ENCODE data around the gene PNLIPRP3. TPM values are rescaled to one million over a fixed set of nuclear protein-coding genes. Genes with fewer than 3 reads are reported as not detected.

The PNLIPRP3 gene
- total RNA-seq, 1 donor from 2014 or later: not detected

DNA sequence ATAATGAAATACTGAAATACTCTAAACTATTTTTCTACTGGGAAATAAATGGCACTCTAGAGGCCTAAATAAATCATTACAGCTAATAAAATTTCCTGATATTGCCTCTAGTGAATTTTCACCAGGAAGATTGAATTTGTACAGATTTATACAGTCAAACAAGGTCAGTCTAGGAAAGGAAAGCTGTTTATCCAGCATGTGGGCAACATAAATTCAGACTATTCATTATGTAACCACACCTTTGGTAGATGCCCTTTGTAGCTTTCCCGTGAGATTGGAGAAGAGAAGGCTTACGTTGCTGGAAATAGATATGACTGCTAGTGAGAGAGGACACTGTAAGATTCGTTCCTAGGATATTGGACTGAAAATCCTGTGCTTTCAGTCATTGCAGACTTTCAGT lies 82.9 kb downstream of the PNLIPRP3 start:
- FAIRE-seq: no peak
- no peak for TF ChIP-seq CTCF (IDR thresholded peaks at IDR 0.05; ENCODE audit: insufficient read depth, low read depth, low read length)
- no peak for TF ChIP-seq EZH2 (IDR thresholded peaks at IDR 0.05; ENCODE audit: insufficient read depth, low read length)
- H3K27me3 Mint-ChIP-seq (ENCODE audit: low read depth, unreplicated experiment): no peaks in the 10 kb centered on the region
- H3K36me3 Mint-ChIP-seq (ENCODE audit: low read depth, unreplicated experiment): no peaks in the 10 kb centered on the region
- H3K27me3 ChIP-seq (ENCODE audit: insufficient read depth, low read length): no peaks in the 10 kb centered on the region
- no peak overlapping the region for H3K4me3 ChIP-seq (ENCODE audit: insufficient read depth, low read depth, low read length)
- no peaks in the 10 kb centered on the region for H4K20me1 ChIP-seq (ENCODE audit: insufficient read depth, low read length)
- H3K27ac ChIP-seq (ENCODE audit: low read depth, low read length): no peak overlapping the region
- H3K4me1 Mint-ChIP-seq (ENCODE audit: low read depth, unreplicated experiment): no peaks in the 10 kb centered on the region
- H3K9me3 Mint-ChIP-seq (ENCODE audit: unreplicated experiment): no peaks in the 10 kb centered on the region
- H3K4me3 Mint-ChIP-seq (ENCODE audit: unreplicated experiment): no peak overlapping the region
- H3K9me3 ChIP-seq (ENCODE audit: insufficient read depth, low read depth, low read length): no peaks in the 10 kb centered on the region
- DNase-seq (ENCODE audit: low read depth): no peak
- no peak overlapping the region for H2AFZ ChIP-seq (ENCODE audit: low read depth, low read length)
- no peaks in the 10 kb centered on the region for H3K36me3 ChIP-seq (ENCODE audit: insufficient read depth, low read length)
- no peak overlapping the region for H3K27ac Mint-ChIP-seq (ENCODE audit: unreplicated experiment)
- no peaks in the 10 kb centered on the region for H3K4me1 ChIP-seq (ENCODE audit: insufficient read depth, low read length)
- H3K4me2 ChIP-seq (ENCODE audit: low read length): no peak overlapping the region
- no peaks in the 10 kb centered on the region for H3K79me2 ChIP-seq (ENCODE audit: insufficient read depth, low read length)
- H3K9ac ChIP-seq (ENCODE audit: low read length): no peak overlapping the region

- Histone ChIP-seq H3K79me2 (ENCODE audit: insufficient read depth, low read length) (no peaks in the 10 kb centered on the region), H3K27ac (ENCODE audit: low read depth, low read length) (no peak overlapping the region), H3K9ac (ENCODE audit: low read length) (no peak overlapping the region), H2AFZ (ENCODE audit: low read depth, low read length) (no peak overlapping the region), H3K9me3 (ENCODE audit: insufficient read depth, low read depth, low read length) (no peaks in the 10 kb centered on the region), H3K27me3 (ENCODE audit: insufficient read depth, low read length) (no peaks in the 10 kb centered on the region), H3K4me2 (ENCODE audit: low read length) (no peak overlapping the region), H3K36me3 (ENCODE audit: insufficient read depth, low read length) (no peaks in the 10 kb centered on the region), H3K4me1 (ENCODE audit: insufficient read depth, low read length) (no peaks in the 10 kb centered on the region), H3K4me3 (ENCODE audit: insufficient read depth, low read depth, low read length) (no peak overlapping the region), H4K20me1 (ENCODE audit: insufficient read depth, low read length) (no peaks in the 10 kb centered on the region)
- DNase-seq (ENCODE audit: low read depth): no peak
- Mint-ChIP-seq H3K36me3 (ENCODE audit: low read depth, unreplicated experiment) (no peaks in the 10 kb centered on the region), H3K4me1 (ENCODE audit: low read depth, unreplicated experiment) (no peaks in the 10 kb centered on the region), H3K27ac (ENCODE audit: unreplicated experiment) (no peak overlapping the region), H3K27me3 (ENCODE audit: low read depth, unreplicated experiment) (no peaks in the 10 kb centered on the region), H3K4me3 (ENCODE audit: unreplicated experiment) (no peak overlapping the region), H3K9me3 (ENCODE audit: unreplicated experiment) (no peaks in the 10 kb centered on the region)
- FAIRE-seq: no peak
- TF ChIP-seq EZH2 (IDR thresholded peaks at IDR 0.05; ENCODE audit: insufficient read depth, low read length) (no peak), CTCF (IDR thresholded peaks at IDR 0.05; ENCODE audit: insufficient read depth, low read depth, low read length) (no peak)
These were observed 83.7 kb downstream of the PNLIPRP3 start for GRCh38 chr10:116511365-116511764.

- H3K4me1 ChIP-seq (ENCODE audit: insufficient read depth, low read length): no peaks in the 10 kb centered on the region
- H3K79me2 ChIP-seq (ENCODE audit: insufficient read depth, low read length): no peaks in the 10 kb centered on the region
- no peaks in the 10 kb centered on the region for H4K20me1 ChIP-seq (ENCODE audit: insufficient read depth, low read length)
- no peak overlapping the region for H3K27ac Mint-ChIP-seq (ENCODE audit: unreplicated experiment)
- peak; percentile 92 for TF ChIP-seq CTCF (IDR thresholded peaks at IDR 0.05; ENCODE audit: insufficient read depth, low read depth, low read length)
- no peak for TF ChIP-seq EZH2 (IDR thresholded peaks at IDR 0.05; ENCODE audit: insufficient read depth, low read length)
- DNase-seq (ENCODE audit: low read depth): peak; percentile 14
- no peaks in the 10 kb centered on the region for H3K36me3 ChIP-seq (ENCODE audit: insufficient read depth, low read length)
- H3K4me2 ChIP-seq (ENCODE audit: low read length): no peak overlapping the region
- H3K4me3 ChIP-seq (ENCODE audit: insufficient read depth, low read depth, low read length): no peak overlapping the region
- H3K9ac ChIP-seq (ENCODE audit: low read length): no peak overlapping the region
- no peaks in the 10 kb centered on the region for H3K9me3 ChIP-seq (ENCODE audit: insufficient read depth, low read depth, low read length)
- H3K27ac ChIP-seq (ENCODE audit: low read depth, low read length): no peak overlapping the region
- H3K36me3 Mint-ChIP-seq (ENCODE audit: low read depth, unreplicated experiment): no peaks in the 10 kb centered on the region
- H3K4me1 Mint-ChIP-seq (ENCODE audit: low read depth, unreplicated experiment): peaks cover 12% of the 10 kb centered on the region
- no peak for FAIRE-seq
- no peak overlapping the region for H3K4me3 Mint-ChIP-seq (ENCODE audit: unreplicated experiment)
- no peaks in the 10 kb centered on the region for H3K27me3 ChIP-seq (ENCODE audit: insufficient read depth, low read length)
- H3K27me3 Mint-ChIP-seq (ENCODE audit: low read depth, unreplicated experiment): no peaks in the 10 kb centered on the region
- no peaks in the 10 kb centered on the region for H3K9me3 Mint-ChIP-seq (ENCODE audit: unreplicated experiment)
- no peak overlapping the region for H2AFZ ChIP-seq (ENCODE audit: low read depth, low read length)
These were observed 94.0 kb downstream of the PNLIPRP3 start for GRCh38 chr10:116521424-116522290.

Data from astrocyte (in vitro differentiated cells and primary cell).